ENCODE measurements around the gene GMDS.
"Not testable (repeated sequence)": the region's sequence is repeated elsewhere in the genome, so short reads cannot be mapped to it uniquely, and the experiment has no call there.

Gene GMDS

DNA sequence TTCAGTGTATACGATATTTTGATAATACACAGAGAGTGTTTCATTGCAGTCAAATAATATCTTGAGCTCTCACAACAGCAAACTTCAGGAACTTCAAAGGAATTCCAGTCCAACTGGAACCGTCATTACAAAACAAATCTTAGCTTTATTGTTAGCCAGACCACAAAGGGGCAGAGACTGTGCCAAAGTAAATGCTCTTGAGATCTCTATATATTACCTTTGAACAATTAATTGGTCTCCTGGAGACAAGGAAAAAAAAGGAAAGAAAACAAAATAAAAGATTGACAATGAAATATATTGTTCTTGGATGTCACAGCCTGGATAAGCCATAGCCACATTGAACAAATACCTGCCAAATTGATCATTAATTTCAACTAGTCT, 565.7 kb downstream of the GMDS start:
- DNase-seq (ENCODE audit: low spot score): no peak

DNA sequence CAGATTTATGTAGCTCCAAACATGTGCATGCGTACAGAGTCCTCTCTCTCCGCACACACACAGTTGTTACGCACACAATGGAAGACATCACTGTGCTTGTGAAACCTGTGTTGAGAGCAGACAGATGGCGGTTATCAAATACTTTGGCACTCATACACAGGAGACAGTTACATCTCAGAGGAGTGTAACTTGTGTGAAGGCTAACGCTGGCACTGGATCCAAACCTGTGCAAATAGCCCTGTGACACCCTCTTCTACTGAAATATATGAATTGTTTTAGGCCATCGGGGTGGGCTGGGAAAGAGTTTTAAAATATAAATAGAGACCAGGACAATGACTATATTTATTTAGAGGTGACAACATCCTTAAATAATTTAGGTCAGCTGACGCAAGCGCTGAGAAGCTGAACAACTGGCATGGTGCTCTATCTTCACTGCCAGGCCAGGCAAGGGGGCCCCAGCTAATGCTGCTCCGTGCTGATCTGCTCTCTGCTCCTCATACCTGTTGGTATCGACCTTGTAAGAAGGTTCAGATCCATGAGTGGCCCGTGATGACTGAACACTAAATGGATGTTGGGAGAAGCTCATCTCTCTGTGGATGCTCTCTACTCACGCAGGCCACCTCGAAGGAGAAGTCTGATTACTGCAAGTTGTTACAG, 566.2 kb downstream of the GMDS start:
- DNase-seq (ENCODE audit: low spot score): no peak

DNA sequence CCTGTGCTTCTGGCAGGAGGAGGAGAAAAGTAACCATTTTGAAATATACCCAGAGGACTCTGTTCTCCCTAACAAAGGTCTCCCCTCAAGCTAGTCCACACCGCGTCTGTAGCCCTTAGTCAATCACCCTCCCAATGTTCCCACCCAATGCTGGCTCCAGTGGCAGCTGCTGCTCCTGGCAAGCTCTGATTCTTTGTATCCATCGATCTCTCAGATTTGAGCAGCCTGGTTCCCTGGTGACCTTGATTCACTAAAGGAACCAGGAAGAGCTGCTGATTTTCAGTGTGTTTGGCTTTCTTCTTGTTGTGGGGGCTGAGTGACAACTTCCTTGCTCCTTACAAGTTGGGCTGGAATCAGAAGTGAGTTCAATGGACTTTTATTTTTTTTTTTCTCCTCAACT, 567.2 kb downstream of the GMDS start:
- DNase-seq (ENCODE audit: low spot score): no peak

DNA sequence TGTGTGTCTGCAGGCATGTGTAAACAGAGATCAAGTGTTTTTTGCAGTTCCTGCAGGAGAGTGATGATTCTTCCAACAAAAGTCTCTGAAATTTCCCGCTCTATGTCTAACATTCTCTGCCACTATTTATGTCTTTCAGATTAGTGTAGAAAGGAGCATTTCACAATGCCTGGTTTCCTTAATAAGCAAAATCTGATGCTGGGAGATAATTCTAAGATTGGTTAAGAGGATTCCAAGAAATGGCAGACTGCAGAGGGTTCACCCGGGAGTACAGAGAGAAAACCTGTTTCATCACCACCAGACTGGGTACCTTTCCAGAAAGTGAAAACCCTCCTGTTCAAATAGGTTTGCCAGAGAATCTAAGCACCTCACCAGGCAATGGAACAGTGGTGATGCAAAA, 573.0 kb downstream of the GMDS start:
- no peak for DNase-seq (ENCODE audit: low spot score)

DNA sequence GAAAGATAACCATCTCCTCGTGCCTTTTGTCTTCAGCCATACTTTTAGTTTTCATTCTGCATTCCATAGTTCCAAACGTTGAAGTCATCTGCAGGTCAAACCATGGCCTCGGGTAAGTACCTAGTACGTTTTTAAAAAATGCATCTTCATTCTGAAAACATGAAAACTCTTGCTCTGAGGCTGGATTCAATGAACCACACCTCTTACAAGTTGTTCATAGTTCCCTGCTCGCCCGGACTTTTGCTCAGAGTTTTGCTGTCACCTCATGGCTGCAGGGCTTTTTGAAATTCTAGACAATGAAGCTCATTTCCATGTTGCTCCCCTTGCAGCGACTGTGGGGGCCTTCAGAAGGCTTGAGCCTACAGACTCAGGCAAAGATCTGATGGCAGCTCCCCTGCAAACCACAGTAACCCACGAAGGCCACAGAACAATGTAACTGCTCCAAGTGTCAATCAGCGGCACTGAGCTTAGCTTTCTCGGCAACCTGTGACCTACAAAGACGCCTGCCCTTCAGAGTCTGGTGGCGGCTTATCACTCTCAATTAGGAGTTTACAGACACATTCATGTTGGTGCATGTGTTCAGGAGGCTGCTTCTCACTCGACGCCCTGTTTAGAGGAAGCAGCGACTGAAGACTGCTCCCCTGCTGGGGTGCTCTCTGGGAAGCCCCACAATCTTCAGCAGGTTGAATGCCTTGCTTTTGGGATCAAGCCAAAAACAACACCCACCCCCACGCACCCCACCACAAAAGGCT, 574.5 kb downstream of the GMDS start:
- DNase-seq (ENCODE audit: low spot score): no peak

DNA sequence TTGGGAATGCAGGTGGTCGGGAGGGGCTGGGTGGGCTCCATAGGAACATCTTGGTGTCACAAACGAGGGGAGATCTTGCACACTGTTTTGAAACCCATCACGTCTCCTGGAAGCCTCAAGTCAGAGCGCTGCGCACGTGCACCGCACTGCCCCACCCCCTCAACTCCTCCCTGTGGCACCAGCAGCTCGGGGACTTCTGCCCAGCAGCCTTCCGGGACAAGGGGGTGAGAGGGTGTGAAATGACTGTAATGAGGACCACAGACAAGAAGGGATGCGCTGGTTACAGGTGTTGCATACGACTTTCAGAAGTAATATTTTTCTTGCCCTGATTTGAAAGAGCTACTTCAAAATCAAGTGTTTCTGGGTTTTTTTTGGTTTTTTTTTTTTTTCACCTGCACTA, 575.4 kb downstream of the GMDS start:
- DNase-seq (ENCODE audit: low spot score): no peak

DNA sequence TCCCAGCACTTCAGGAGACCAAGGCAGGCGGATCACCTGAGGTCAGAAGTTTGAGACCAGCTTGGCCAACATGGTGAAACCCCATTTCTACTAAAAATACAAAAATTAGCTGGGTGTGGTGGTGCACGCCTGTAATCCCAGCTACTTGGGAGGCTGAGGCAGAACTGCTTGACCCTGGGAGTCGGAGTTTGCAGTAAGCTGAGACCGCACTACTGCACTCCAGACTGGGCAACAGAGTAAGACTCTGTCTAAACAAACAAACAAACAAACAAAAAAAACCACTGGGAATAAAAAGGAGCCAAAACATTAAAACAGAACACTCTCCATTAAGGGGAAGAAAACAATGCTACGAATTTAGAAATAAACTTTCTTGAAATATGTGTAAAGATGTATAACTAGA, 576.9 kb downstream of the GMDS start:
- not testable (repeated sequence) for DNase-seq (ENCODE audit: low spot score)

DNA sequence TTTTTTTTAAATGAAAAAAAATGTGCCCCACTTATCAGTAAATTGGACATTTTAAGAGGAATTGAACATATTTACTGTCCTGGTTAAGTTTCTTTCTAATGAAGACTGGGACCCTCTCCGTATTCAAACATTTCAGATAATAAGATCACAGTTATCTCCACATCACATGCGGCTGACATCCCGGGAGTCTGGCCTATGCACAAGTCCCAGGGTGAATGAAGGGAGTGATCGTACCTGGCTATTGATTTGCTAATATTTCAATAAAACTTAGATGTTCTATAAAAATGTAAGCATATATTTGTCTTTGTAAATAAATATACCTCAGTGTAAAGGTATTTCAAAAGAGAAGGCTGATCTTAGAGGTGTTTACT, 577.6 kb downstream of the GMDS start:
- no peak for DNase-seq (ENCODE audit: low spot score)

DNA sequence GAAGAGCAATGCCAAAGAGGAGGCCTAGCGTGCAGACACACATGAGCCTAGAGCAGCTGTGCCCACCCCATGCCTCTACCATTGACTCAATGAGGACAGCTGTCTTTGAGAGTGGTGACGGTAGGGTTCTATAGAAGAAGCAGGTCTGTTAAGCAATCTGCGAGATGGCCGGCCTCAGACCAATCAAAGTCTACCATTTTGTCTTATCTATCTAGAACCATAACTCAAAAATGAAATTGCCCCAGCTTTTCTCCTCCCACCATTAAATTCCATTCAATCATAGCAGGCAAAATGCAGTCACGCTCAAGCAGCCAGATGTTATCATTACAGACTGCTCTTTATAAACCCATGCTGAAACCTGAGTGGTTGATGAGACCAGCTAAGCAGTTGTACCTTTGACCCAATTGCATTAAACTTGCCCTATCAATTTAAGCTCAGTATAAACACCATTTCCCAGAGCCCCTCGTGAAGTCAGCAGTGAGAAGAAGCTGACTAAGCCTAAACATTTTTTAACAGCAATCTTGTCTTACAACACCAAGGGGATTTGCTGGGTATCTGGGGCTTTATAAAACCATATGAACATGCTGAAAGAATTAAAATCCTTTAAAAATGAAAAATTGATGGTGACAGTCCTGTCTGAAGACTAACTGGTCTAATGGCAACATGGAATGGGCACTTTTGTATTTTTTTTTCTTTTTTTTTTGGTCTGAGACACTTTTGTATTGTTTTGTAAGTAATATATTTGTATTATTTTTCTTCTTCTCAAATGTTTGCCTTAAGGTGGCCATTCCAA, 578.2 kb downstream of the GMDS start:
- no peak for DNase-seq (ENCODE audit: low spot score)

DNA sequence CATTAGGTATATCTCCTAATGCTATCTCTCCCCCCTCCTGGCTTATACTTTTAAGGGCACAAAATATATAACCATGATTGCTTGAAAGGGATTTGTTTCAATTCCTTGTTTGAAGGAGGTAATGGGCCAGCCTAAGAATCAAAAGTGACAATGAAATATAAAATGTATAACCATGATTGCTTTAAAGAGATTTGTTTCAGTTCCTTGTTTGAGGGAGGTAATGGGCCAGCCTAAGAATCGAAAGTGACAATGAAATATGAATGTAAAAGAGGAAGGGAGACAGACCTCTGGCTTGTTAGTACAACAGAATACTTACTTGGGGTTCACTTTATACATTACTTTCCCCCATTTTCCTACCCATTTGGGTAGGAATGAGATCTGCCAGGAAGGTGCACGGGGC, 580.2 kb downstream of the GMDS start:
- no peak for DNase-seq (ENCODE audit: low spot score)

DNA sequence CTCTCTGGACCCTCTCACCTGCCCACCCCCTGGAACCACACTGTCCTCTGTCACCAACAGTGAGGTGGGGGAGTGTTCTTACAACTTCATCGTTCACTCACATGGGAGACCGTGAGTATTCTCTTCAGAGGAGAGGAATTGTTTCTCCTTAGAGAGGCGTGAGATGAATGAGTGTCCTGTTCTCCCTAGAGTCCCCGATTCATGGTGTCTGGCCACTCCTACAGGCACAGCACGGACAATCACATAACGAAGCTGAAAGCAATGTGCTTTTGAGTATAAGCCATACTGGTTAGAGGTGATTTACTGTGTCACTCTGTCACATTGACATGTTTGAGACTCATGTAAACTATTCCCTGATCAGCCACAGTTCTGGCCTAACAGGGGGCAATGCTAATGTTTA, 581.1 kb downstream of the GMDS start:
- no peak for DNase-seq (ENCODE audit: low spot score)

DNA sequence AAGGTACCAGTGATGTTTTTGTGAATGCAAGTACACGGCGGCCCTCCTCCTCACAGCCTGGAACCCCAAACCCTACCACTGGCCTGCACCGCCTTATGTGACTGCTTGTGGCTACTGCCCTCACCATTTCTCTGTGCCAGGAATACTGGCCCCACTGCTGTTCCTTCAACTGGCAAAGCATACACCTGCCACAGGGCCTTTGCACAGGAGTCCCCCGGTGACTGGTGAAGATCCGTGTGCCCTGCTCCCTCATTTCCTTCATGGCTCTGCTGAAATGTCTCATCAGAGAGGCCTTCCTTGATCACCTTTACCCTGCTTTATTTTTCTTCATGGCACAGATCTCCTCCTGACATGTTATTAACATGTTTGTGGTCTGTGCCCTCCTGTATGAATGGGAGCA, 581.9 kb downstream of the GMDS start:
- DNase-seq (ENCODE audit: low spot score): no peak

DNA sequence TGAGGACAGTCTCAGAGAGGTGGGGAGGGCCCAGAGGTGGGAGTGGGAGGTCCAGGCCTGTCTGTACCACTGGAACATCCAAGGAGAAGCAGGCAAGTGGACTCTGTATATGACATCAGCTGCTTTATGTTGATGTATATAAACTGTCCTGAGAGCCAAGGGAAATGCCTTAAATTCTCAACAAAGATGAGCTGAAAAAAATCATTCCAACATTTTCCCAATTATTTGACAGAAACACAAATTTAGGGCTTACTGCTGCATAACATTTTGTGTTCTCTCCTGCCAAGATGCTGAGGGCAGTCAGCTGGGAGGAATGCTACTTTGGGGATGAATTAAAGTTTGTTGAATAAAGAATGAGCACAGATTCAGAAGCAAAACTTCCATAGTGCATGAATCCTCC, 582.9 kb downstream of the GMDS start:
- no peak for DNase-seq (ENCODE audit: low spot score)

DNA sequence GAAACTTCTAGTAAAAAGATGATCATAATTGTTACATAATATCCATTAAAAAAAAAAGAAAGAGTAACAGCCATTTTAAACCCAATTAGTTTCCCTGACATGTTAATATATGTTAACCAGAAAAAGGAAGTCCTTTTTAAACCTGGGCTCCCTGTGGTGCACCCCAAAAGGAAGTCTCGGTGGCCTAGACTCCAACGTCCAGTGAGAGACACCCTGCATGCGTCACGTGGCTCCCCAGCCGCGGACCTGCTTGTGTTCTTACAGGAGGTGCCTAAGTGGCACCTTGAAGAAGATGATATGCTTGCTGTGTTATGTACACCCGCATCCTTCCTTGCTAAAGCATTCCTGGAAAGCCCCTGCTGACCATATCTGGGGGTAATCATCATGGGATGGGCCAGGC, 585.6 kb downstream of the GMDS start:
- no peak for DNase-seq (ENCODE audit: low spot score)

DNA sequence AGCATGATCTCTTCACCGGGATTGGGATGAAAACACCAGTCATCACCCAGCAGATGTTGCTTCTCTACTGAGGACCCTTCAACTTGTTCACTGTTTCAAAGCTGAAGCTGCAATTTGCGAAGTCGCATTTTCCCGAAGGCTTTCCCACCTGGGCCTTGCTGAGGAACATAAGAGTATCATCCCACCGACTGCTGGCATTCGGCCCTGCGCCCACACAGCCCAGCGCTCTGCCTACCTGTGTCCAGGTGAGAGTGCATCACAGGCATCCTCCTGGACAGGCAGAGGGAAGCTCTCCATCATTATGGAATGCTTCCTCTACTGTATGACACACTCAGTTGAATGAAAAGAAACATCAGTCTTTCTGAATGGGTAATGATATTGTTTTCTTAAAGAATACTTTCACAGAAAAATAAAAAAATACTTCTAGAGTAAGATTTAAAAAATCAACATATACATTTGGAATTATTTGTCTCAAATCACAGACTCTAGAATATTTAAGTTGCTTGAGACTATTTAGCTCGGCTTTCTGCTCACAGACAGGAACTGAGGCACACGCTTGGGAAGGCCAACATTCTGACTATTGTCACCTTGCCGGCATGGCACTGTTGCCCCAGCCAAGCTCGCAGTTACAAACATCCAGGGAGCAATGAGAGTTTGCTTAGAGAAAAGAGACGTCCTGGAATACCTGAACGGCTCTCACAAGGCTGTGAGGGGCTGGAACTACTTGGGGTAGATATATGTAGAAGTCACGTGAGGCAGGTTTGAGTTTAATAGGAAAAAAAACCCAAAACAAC, 587.0 kb downstream of the GMDS start:
- DNase-seq (ENCODE audit: low spot score): no peak

DNA sequence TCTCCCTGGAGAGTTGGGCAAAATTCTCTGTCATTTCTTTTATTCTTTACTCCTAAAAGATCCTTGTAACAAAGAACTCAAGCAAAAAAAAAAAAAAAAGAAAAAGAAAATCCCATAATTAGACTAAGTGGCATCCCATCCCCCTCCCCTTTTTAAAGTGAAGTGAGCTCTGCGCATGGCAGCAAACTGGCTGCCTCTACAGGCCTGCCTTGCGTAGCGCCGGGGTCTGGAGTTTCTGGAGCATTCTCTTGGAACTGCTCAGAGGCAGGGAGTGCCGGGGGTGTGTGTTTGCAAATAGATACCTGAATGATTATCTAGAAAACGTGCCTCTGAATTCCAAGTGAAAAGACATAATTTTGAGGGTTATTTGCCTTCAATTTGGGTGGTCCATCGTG, 587.6 kb downstream of the GMDS start:
- no peak for DNase-seq (ENCODE audit: low spot score)

DNA sequence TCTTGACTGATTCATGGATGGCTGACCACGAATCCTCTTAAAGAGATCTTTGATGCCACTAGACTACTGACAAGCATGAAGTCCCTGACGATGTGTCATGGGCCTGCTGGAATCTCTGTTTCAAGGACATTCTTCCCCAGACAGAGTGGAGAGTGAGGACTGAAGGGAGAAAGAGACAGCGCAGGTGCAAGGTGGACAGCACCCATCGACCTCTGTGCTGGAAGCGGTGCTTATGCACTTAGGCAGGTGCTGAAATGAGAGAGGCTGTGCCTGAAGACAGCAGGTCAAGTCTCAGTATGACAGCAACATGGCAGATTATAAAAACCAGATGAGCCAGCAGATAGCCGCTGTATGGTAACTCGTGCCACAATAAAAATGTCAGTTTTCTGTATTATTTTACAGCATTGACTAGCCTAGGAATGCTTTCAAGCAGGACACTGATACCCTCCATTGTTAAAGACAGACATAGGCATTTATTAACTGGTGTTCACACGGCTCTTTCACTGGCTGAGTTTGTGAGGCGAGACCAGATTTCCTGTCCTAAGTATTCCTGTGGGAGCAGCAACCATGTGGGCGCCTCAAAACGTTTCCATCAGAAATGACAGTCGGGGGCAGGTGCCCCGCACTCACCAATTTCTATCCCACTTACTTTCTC, 588.2 kb downstream of the GMDS start:
- DNase-seq (ENCODE audit: low spot score): no peak

DNA sequence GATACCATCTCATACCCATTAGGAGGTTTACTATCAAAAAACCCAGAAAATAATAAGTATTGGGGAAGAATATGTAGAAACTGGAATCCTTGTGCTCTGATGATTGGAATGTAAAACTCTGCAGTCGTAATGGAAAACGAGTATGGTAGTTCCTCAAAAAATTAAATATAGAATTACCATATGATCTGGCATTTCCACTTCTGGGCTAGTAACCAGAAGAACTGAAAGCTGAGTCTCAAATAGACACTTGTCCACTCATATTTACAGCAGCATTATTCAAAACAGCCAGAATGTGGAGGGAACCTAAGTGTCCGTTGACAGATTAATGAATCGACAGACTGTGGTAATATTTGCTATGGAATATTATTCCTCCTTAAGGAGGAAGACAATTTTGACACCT, 591.4 kb downstream of the GMDS start:
- DNase-seq (ENCODE audit: low spot score): no peak

DNA sequence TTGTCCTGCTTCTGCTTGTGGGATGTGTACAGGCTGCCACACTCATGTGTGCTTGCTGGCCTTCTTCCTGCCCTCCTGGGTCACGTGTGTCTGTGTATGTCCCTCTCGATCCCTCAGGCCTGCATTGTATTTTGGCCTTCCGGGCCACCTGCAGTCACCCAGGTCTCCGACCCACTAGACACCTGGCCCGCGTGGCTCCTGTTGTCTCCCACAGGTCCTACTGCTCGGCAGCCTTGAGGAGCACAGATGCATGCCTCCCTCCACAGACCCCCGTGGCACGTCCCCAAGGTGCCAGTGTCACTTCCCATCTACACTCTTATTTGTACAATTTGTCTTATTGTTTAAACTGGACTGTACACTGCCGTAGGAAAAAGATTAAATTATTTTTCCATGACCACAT, 592.6 kb downstream of the GMDS start:
- DNase-seq (ENCODE audit: low spot score): no peak

DNA sequence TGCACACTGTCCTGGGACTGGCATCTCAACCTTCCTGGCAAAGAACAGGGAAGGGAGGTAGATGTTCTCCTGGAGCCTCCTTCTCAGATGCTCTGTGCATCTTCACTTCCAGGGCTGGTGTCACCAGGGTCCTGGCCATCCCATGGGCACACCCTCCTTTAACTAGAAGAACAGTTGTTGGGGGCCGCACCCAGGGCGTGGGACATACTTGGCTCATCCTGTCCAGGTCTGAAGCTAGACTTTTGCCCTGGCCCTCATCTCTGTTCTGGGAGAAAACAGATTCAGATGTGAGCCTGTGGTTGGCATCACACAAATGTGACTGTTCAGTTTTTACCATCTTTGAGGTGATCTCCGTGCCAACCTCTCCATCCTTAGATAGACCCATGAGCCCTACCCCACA, 594.0 kb downstream of the GMDS start:
- no peak for DNase-seq (ENCODE audit: low spot score)

DNA sequence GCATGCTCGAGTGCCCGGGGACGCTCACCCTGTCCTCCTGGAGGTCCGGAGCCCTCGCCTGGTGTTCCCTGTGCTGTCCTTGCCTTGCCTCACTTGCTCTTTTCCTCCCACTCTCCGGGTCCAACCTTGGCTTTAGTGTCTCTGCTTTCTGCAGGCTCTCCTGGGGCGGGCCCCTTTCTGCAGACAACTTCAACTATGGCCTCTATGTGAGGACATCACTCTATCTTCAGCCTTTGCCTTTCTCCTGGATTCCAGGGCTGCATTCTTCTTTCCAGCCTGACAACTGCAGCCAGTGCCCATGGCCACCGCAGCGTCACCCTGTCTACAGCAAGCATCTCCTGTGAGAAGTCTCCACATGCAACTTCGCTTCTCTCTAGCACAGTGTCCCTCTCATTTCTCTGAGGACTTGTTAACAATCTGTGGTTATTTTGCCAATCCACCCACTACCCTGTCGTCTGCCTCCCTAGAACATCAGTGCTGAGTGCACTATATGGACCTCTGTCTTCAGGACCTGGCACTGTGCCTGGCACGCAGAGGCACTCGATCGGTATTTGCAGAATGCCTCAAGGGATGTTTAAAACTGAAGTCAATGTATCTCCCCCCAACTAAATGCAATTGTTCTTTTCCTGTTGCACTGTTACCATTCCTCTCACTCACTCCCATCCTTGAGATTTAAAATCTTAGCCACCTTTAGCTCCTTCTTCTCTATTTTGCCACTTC, 599.8 kb downstream of the GMDS start:
- DNase-seq (ENCODE audit: low spot score): no peak
